CD4-positive, alpha-beta T cell treated with Interleukin-21 for 1 hour (primary cell): ENCODE measurements around the gene ODAD3.
"Not testable (repeated sequence)": the region's sequence is repeated elsewhere in the genome, so short reads cannot be mapped to it uniquely, and the experiment has no call there.

Source experiments
- DNase-seq: peaks from one replicate; pipeline ENCODE4 v3.0.0-alpha.2; 2020

Gene ODAD3

DNA sequence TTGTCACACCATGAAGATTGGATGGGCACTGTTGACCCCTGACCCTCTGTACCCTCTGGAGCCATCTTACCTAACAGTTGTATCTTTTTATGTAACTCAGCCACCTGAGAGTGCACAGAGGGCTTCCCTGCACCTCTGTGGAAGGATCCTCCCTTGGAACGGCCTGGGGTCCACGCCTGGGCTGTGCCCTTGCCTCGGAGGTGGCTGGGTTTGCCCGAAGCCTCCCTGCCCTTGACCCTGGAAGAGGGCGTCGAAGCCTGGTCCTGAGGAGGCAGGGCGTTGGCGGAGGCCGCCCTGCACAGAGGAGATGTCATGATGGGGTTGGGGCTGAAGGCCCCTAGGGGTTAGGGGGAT, 241 bp downstream of the ODAD3 start:
- DNase-seq, result no peak

DNA sequence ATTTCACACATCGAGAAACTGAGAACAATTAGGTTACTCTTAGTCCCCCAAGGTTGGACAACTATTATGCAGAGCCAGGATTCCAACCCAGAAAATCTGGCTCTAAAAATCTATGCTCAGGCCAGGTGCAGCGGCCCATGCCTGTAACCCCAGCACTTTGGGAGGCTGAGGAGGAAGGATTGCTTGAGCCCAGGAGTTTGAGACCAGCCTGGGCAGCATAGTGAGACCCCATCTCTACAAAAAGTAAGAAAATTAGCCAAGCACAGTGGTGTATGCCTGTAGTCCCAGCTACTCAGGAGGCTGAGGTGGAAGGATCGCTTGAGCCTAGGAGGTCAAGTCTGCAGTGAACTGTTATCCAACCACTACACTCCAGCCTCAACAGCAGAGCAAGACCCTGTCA, 1.4 kb downstream of the ODAD3 start:
- not testable (repeated sequence) for DNase-seq

DNA sequence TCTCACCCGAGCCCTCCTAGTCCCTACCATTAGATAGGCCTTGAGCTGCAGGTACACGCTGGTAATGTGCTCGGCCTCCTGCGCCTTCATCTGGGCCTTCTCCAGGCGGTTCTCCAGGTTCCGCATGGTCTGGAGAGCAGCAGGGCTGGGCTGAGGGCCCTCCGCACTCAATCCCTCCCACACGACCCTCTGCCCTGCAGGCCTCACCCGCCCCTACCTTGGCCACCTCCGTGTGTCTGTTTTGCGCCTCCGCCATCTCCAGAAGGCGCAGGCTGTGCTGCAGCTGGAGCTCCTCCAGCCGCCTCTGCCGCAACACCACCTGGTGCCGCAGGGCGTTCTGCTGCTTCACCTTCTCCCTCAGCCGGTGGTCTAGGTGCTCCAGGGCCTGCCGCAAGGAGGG, 8.3 kb downstream of the ODAD3 start:
- DNase-seq, result no peak

DNA sequence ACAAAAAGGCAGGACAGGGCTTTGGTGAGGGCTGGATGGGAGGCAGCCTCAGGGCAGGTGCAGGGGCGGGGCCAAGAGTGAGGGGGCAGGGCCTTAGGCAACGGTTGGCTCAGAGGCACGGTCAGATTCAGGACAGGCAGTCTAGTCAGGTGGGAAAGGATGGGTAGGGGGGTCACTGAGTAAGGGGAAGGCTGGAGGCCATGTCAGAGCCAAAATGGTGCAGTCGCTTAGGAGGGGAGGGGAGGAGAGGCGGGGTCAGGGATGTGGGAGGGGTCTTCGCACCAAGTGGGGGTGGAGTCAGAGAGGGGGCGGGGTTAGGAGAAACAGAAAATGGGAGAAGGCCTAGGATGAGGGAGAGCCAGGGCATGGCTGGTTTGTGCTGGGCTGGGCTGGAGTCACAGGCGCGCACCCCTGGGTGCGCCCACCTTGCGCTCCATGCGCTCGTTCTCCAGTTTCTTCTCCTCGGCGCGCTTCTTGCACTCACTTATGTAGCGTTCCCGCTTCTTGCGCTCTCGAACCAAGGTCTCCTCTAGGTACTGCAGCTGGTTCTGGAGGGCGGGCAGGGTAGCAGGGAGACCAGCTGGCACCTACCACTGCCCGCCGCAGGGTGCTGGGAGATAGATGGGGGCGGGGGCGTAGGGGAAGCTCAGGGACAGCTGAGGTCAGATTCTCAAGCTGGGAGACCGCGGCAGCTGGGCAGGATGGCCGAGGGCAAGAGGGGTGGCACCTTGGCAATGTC, 9.0 kb downstream of the ODAD3 start:
- no peak for DNase-seq

DNA sequence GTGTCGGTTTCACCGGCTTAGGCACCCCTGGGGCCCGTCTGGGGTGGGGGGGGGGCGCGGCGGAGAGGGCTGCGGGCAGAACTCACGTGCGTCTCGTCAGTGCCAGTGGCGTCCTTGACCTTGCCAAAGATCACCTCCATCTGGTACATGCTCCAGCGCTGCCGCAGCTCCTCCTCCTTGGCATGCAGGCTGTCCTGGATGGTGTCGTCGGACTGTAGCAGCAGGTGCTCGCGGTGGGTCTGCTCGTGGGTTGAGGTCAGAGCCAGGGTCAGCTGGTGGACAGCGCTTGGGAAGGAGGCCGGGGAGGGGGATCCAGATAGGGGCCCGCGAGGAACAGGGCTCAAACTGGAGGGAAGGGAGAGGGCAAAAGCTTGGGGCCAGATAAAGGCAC, 11.1 kb downstream of the ODAD3 start:
- no peak for DNase-seq

DNA sequence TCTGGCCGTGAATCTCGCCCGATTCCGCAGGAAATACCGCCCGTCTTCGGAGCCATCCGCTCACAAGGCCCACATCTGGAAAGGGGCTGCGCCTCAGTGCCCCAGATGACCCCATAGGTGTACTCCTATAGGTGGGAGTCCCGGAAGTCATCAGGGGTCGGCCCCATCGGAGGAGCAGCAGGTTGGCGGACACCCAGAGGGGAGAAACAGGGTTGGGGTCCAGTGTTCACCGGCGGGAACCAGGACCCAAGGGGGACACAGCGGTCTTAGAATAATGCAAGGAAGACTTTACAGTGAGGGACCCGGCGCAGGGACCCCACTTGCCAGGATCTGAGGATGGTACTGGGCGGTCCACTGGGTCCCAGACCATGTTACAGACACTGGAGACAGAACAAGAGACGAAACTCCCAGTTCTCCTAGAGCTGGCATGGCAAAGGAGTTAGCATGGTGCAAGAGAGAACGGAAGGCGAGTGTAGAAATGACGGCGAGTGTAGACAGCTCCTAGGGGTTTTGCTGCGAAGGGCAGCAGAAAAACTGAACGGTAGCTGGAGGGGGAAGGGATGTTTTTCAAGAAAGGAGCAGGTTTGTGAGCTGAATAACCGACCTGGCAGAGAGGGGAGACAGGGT, 11.6 kb downstream of the ODAD3 start:
- no peak for DNase-seq

DNA sequence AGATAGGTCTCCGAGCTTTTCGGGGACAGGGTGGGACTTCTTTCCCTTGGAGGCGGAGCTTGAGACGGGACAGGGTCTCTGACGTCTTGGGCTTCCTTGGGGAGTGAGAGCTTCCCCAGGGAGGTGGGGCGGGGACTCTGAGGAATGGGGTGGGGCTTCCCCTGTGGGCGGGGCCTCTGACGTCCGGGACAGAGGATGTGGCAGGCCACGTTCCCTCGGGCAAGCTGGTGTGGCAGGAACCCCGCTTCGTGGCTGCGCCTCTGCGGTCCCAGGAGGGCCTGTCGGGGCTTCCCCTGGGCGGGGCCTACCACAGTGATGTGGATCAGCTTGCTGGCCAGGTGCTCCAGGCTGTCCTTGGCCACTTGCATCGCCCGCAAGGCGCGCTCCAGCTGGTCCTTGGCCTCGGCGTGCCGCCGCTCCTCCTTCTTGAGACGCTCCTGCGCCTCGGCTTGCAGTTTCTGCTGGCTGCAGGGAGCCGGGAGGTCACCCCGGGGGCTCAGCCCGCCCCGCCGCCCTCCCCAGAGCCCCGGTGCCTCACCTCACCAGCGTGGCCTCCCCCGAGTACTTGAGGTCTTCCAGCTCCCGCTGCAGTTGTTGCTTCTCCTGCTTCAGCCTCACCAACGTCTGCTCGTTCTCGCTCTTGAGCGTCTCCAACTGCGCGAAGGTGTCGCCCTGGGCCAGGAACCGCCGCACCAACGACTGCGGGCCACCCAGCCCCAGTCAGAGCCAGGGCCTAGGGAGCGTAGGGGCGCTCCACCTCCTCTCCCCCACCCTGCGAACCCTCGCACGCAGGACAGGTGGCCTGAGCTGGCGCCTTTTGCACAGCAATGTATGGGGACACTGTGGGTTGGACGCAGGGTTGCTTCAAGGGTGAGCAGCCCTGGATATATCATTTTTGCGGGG, 12.5 kb downstream of the ODAD3 start:
- DNase-seq, result peak; percentile 83

DNA sequence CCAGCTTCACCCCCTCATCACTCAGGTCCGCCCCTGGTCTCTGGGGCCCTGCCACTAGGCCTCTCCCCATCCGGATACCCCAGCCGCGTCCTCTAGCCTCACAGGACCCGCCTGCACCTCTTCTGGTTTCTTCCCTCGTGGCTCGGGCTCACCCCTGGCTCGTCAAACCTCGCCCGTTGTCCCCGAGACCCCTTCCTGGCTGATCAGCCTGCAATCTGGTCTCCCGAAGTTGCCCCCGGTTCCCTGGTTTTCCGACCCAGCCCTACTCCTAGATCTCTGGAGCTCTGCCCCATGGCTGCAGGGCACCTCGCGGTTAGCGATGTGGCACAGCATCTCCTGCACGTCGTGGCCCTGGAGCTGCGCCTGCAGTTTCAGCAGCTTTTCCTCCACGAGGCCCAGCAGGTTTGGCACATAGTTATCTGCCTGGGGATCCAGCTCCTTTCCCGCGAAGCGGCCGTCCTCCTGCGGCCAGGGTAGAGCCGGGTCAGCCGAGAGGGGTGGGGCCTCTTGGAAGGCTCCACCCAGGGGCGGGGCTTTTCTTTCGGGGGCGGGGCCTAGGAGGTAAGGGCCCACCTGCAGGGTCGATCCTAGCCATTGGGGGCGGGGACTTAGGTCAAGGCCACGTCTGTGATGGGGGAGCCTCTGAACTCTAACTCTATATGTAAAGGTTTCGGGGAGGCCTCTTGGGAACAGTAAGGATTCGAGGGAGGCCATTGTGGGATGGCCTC, 13.4 kb downstream of the ODAD3 start:
- DNase-seq, result peak; percentile 52

DNA sequence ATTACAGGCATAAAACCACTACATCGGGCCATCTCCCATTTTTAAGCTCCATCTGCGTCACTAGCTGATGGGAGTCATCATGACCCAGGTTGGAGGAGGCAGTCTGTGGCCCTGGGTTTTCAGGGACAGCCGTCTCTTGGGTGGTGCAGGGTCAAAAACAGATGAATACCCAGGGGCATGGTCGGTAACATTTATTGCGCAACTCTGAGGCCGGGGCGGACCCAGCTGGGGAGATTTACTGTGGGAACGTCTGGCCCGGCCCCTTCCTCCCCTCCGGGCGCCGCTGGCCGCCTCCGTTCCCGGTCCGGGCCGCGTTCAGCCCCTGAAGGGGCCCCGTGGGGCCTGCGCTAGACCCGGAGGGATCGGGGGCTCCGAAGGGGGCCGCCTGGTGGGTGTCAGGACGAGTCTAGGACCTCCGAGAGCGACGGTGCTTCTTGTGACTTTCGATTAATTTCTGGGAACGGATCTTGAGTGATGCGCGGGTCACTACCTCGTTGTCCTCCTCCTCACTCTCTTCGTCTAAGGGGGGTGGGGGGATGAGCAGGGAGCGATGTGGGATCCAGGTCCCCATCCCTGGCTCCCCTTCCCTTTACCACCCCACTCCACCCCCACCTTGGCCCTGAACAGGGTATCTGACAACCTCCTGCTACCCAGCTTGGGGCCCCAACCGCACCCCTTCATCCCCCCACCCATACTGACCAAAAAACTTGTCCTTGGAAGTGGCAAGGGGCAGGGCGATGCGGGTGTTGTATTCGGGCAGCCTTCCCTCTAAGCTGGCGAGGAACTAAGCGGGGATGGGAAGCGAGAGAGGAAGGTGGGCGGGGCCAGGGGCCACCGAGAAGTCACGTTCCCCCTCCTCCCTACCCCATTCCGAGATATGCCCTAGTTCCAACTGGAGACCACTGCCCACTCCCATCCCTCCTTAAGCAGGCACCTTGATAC, 14.2 kb downstream of the ODAD3 start:
- peak; percentile 2 for DNase-seq

DNA sequence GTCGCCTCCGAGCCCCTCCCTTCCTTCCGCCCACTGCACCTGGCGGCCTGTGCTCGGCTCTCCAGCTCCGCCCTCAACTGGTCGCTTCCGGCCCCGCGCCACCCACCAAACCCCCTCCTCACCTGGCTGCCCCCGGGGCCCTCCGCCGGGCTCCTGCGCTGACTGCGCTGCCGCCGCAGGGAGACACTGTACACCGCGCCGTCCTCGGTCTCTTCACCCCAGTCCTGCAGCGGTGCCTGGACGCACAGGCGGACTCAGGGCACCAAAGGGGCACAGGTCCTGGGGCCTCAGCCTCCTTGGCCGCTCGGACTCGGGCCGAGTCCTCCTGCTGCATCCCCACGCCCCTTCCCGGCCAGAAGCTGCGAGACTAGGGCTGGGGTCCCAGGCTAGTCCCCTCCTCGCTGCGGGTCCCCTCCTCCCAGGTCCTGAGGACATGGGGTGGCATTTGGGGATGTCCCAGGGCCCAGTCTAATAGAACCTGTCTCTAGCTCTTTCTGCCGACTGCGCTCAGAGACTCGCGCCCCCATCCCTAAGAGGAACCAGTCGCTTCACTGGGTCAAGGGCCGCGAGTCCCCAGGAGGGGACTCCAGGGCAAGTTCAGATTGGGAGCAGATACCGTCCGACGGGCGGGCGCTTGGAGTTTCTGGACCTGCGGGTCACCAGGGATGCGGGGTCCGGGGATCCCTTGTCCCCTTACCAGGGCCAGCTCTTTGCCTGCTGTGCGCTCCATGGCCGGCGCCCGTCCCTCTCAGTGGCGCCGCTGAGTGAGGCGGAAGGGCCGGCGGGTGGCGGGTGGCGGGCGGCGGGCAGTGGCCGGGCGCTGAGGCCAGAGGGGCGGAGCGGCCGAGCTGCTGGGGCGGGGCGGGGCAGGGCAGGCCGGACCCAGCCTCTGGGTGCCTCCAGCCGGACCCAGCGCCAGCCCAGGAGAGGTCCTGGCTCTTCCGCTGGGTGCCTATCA, 16.1 kb downstream of the ODAD3 start, which contains the start of gene RGL3:
Gene RGL3, minus strand, starts transcription at position 766 of the 958 bp plus-strand sequence. Its CDS starts 36 bp downstream, at position 730.
- DNase-seq, result peak; percentile 5

DNA sequence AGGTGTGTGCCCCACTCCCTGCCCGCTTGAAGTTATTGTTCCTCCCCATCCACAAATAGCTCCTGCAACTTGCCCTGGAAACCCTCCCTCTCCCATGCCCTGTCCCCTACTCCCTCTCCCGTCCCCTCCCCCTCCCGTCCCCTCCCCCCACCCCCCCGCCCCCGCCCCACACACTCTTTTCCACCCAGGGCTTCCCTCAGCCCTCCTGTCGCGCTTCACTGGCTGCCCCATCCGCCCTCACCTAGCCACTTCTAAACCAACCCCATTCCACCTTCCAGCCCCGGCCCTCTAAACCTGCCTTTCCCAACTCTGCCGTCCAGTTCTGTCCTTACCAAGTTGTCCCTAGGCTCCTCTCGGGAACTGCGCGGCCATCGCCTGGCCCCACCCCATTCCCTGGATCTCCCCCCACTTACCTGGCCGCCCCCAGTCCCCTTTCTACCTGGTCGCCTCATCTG, 16.8 kb downstream of the ODAD3 start:
- no peak for DNase-seq

DNA sequence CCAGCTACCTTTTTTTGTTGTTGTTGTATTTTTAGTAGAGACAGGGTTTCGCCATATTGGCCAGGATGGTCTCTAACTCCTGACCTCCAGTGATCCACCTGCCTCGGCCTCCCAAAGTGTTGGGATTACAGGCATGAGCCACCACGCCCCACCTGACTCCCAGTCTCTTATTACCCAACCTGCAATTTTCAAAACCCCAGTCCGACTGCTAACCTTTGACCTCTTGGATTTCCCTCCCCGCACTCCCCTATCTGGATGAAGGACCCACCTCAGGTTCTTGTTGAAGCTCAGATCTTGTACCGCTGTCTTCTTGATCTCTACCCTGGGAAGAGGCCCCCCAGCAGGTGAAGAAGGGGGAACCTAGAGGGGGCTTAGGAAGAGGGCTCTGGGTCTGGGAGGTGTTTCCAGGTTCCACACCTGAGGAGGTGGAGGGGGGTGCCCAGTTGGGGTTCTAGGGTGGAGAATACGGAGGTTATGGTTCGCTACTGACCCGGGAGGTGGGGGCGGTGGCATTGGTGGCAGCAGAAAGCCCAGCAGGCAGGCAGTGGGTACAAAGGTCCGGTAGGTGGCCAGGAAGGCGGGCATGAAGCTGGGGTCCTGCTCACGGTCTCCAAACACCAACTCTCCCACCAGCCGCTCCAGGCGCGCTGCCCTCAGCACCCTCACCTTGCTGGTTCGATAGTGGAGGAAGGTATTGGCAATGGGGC, 18.4 kb downstream of the ODAD3 start:
- no peak for DNase-seq

DNA sequence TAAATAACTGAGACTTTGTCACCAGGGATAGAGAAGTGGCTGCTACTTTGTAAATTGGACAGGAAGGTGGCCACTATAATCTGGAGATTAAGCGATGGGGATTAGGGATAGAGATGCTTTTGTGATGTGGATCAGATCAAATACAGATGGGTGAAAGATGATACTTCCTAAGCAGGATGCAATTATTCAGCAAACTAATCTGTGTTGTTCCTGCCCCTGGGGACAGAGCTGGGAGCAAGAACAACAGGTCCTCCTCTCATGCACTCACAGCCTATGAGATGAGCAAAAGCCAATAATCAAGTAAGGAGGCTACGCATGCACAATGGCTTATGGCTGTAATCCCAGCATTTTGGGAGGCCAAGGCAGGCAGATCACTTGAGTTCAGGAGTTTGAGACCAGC, 20.4 kb downstream of the ODAD3 start:
- DNase-seq, result no peak

DNA sequence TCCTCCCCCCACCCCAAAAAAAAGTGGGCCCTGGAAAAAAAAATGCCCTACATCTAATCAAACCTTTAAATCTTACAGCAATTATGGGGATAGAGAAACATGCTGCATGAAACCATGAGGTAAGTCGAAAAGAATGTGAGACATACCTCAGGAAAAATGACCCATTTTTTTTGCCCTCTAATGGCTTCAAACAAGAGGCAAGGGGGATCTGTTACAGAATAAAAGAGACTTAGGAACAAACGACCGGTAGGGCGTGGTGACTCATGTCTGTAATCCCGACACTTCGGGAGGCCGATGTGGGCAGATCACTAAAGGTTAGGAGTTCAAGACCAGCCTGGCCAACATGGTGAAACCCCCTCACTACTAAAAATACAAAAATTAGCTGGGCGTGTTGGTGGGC, 24.2 kb downstream of the ODAD3 start:
- no peak for DNase-seq

DNA sequence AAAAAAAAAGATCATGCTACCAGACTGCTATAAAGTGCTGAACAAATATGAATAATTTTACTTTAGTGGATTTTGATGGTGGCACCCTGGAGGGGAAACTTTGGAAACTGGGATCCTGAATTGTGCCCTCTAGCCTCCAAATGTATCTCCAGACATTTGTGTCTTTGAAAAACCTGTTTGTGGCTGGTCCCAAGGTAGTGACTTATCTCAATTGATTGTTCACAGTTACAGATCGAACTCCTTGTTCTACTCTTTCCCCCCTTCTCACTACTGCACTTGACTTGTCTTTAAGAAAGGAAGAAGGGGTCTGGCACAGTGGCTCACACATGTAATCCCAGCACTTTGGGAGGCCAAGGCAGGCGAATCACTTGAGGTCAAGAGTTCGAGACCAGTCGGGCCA, 26.3 kb downstream of the ODAD3 start:
- no peak for DNase-seq

DNA sequence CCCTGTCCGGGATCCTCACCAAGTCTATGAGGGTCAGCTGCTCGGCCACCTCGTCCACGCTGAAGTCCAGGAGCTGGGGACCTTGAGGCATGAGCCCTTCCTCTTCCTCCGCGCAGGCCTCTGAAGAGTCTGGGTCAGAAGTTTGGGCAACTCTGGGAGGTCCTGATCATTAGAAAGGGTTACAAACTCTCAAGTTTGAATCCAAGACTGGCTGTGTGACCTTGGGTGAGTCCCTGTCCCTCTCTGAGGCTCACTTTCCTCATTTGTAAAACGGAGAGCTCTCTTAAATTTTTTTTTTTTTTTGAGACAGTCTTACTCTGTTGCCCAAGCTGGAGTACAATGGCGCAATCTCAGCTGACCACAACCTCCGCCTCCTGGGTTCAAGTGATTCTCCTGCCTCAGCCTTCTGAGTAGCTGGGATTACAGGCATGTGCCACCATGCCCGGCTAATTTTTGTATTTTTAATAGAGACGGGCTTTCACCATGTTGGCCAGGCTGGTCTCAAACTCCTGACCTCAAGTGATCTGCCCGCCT, 28.2 kb downstream of the ODAD3 start:
- DNase-seq, result not testable (repeated sequence)

DNA sequence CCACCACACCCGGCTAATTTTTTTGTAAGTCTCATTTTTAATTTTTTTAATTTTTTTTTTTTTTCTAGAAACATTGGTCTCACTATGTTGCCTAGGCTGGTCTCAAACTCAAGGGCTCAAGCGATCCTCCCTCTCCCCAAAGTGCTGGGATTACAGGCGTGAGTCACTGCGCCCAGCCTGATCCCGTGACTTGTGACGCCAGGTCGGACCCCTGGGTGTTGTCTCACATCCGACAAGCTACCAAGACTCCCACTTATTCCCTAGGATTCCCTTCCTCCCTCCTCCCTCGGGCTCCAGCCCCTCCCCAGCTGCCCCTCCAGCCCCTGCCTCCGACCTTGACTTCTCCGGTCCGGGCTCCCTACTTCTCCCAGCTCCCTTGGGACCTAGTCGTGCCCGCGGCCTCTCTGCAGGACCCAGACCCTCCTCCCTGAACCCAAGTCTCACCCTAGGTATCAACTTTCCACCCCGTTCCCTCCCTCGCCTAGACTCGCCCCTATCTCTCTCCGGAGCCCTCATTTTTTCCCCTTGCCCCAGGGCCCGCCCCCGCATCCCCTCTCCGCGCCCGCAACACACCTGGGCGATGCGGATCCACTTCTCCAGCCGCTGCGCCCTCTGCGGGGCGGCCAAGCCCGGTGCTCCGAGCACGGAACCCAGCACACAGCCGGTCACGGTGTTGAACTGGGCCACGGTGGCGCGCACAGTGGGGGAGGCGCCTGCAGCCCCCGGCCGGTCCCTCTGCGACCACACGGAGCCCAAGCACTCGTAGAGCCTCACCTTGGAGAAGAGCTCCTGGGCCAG, 28.9 kb downstream of the ODAD3 start:
- DNase-seq, result peak; percentile 31

DNA sequence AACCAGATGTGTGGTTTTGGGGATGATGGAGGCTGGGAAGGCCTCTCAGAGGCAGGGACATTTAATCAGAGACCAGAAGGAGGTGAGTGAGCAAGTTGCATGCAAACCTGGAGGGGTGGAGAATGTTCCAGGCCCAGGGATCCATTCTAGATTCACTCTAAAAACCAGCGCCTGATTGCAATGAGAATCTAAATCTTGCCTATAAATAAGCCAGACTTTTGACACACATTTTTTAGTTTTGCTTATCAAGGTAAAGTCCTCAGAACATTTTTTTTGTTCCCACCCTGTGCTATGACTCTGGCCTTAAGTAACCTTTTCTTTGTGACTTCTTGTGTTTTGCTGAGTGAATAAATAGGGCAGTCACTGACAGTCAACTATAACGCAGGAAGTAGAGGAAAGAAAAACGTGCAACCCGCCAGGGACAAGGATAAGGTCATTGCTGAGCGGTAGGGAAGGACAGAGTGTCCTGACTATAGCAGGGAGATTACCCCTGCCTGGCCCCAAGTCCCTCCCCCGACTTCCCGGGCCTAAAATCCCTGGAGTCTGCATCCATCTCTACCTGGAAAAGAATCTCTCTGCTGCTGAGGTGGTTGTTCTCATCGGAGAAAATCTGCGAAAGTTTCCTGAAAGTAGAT, 30.2 kb downstream of the ODAD3 start:
- DNase-seq, result no peak
